IMR-90 (cell line): Measurements from ENCODE around the gene ATP1A2. TPM values are rescaled to one million over a fixed set of nuclear protein-coding genes. Genes with fewer than 3 reads are reported as not detected.

Experiments used
- ATAC-seq: fragments of 200-7000 bp; cut with Tn5 transposase; 2 replicates; pipeline ENCODE4 v1.9.1; 2020; ENCODE audit warnings: low read depth, mild to moderate bottlenecking, moderate library complexity
- BruUV-seq: library from RNA; stranded (reverse); fragments of 400-500 nt; replicated peaks from 2 replicates; lab custom pipeline; 2021; lab: Mats Ljungman, UMichigan
- CTCF ChIA-PET: fragments of 300-600 bp; formaldehyde crosslinking; extraction: SDS; loops from one replicate; lab custom pipeline; 2021; ENCODE audit warnings: antibody characterized with exemption; lab: Yijun Ruan, JAX
- POLR2A ChIA-PET: fragments of 300-600 bp; sonication (Branson Sonifier 250); formaldehyde crosslinking; loops from one replicate; lab custom pipeline; 2022; ENCODE audit warnings: antibody characterized with exemption; ENCODE audit not compliant: unreplicated experiment; lab: Charles Lee
- DNase-seq: peaks from one replicate; pipeline ENCODE4 v3.0.0; 2013
- H2AFZ ChIP-seq: replicated peaks from 2 replicates; pipeline ENCODE3; 2013; ENCODE audit warnings: low read length, mild to moderate bottlenecking; ENCODE audit not compliant: poor library complexity
- H2AK5ac ChIP-seq: 2 replicates; pipeline ENCODE4 v1.6.1; 2013; ENCODE audit warnings: low read depth, low read length, inconsistent platforms
- H2AK9ac ChIP-seq: replicated peaks from 2 replicates; pipeline ENCODE3; 2013; ENCODE audit warnings: mild to moderate bottlenecking, low read depth, low read length, moderate library complexity; ENCODE audit not compliant: poor library complexity
- H2BK120ac ChIP-seq: 2 replicates; pipeline ENCODE4 v1.6.1; 2013; ENCODE audit warnings: low read depth, low read length, inconsistent platforms
- H2BK15ac ChIP-seq: 3 replicates; pipeline ENCODE4 v1.6.1; 2013; ENCODE audit warnings: low read depth, low read length, inconsistent platforms
- H2BK20ac ChIP-seq: 2 replicates; pipeline ENCODE4 v1.6.1; 2013; ENCODE audit warnings: low read depth, mild to moderate bottlenecking, inconsistent platforms, low read length, moderate library complexity
- H2BK5ac ChIP-seq: 2 replicates; pipeline ENCODE4 v1.6.1; 2013; ENCODE audit warnings: mild to moderate bottlenecking, low read depth, low read length, inconsistent platforms; ENCODE audit not compliant: poor library complexity, severe bottlenecking
- H3K14ac ChIP-seq: replicated peaks from 2 replicates; pipeline ENCODE4 v1.6.1; 2013; ENCODE audit warnings: low read depth, low read length, inconsistent platforms
- H3K18ac ChIP-seq: 2 replicates; pipeline ENCODE4 v1.6.1; 2013; ENCODE audit warnings: low read depth, low read length, control low read depth
- H3K23ac ChIP-seq: 2 replicates; pipeline ENCODE4 v1.6.1; 2013; ENCODE audit warnings: low read depth, low read length, inconsistent platforms
- H3K27ac ChIP-seq: 2 replicates; pipeline ENCODE4 v1.5.1; 2013; ENCODE audit warnings: mild to moderate bottlenecking, control low read depth, low read length; ENCODE audit not compliant: insufficient read depth
- H3K27me3 ChIP-seq: 2 replicates; pipeline ENCODE4 v1.6.1; 2013; ENCODE audit warnings: low read length; ENCODE audit not compliant: control insufficient read depth, insufficient read depth
- H3K36me3 ChIP-seq: 2 replicates; pipeline ENCODE4 v1.6.1; 2013; ENCODE audit warnings: low read length, mixed read lengths; ENCODE audit not compliant: control insufficient read depth, insufficient read depth
- H3K4ac ChIP-seq: 2 replicates; pipeline ENCODE4 v1.6.1; 2013; ENCODE audit warnings: low read depth, low read length, inconsistent platforms
- H3K4me1 ChIP-seq: 2 replicates; pipeline ENCODE4 v1.6.1; 2013; ENCODE audit warnings: low read length, mixed read lengths; ENCODE audit not compliant: control insufficient read depth, insufficient read depth
- H3K4me2 ChIP-seq: 2 replicates; pipeline ENCODE4 v1.6.1; 2013; ENCODE audit warnings: low read depth, mild to moderate bottlenecking, control low read depth, low read length, moderate library complexity
- H3K4me3 ChIP-seq: 2 replicates; pipeline ENCODE4 v1.5.1; 2013; ENCODE audit warnings: low read depth, mild to moderate bottlenecking, control low read depth, low read length, moderate library complexity; ENCODE audit not compliant: insufficient read depth
- H3K56ac ChIP-seq: 2 replicates; pipeline ENCODE4 v1.6.1; 2013; ENCODE audit warnings: low read length, inconsistent platforms; ENCODE audit not compliant: insufficient read depth; ENCODE audit errors: extremely low read depth
- H3K79me1 ChIP-seq, 2 experiments: 2 replicates each; pipeline ENCODE4 v1.6.1; 2013; ENCODE audit warnings: low read length in 2 of 2, inconsistent platforms in 1 of 2, low read depth in 1 of 2
- H3K9ac ChIP-seq: 2 replicates; pipeline ENCODE4 v1.6.1; 2013; ENCODE audit warnings: low read depth, low read length, control low read depth
- H3K9me1 ChIP-seq: 2 replicates; pipeline ENCODE4 v1.6.1; 2013; ENCODE audit warnings: low read length, inconsistent platforms; ENCODE audit not compliant: insufficient read depth
- H3K9me3 ChIP-seq: 2 replicates; pipeline ENCODE4 v1.6.1; 2013; ENCODE audit warnings: low read length; ENCODE audit not compliant: control insufficient read depth, insufficient read depth
- H4K20me1 ChIP-seq: 2 replicates; pipeline ENCODE4 v1.6.1; 2013; ENCODE audit warnings: low read length, inconsistent platforms; ENCODE audit not compliant: insufficient read depth
- H4K5ac ChIP-seq: 2 replicates; pipeline ENCODE4 v1.6.1; 2013; ENCODE audit warnings: mild to moderate bottlenecking, low read depth, low read length, control low read depth
- H4K8ac ChIP-seq, 2 experiments: 2 replicates each; pipeline ENCODE4 v1.6.1; 2013; ENCODE audit warnings: low read depth in 2 of 2, low read length in 2 of 2, control low read depth in 1 of 2, inconsistent platforms in 1 of 2
- H4K91ac ChIP-seq: 2 replicates; pipeline ENCODE4 v1.6.1; 2013; ENCODE audit warnings: low read depth, low read length, inconsistent platforms; ENCODE audit not compliant: insufficient read depth
- BHLHE40 ChIP-seq: fragments of 150-350 bp; IDR thresholded peaks from 2 replicates; pipeline ENCODE4 v1.6.1; 2016; ENCODE audit warnings: mild to moderate bottlenecking, low read depth, low read length
- CEBPB ChIP-seq: IDR thresholded peaks from 2 replicates; pipeline ENCODE4 v1.6.1; 2012; ENCODE audit warnings: low read depth, low read length, improper control_type of control experiment
- CHD1 ChIP-seq: IDR thresholded peaks from 2 replicates; pipeline ENCODE4 v1.6.1; 2012; ENCODE audit warnings: low read depth, low read length, improper control_type of control experiment
- CTCF ChIP-seq: conservative IDR thresholded peaks from 2 replicates; pipeline ENCODE4 v1.5.1; 2012; ENCODE audit warnings: mild to moderate bottlenecking, low read depth, low read length, improper control_type of control experiment
- FOS ChIP-seq: fragments of 150-350 bp; IDR thresholded peaks from 2 replicates; pipeline ENCODE4 v1.6.1; 2016; ENCODE audit warnings: low read depth, low read length
- MAFK ChIP-seq: IDR thresholded peaks from 2 replicates; pipeline ENCODE4 v1.6.1; 2012; ENCODE audit warnings: low read depth, low read length, improper control_type of control experiment
- MXI1 ChIP-seq: IDR thresholded peaks from 2 replicates; pipeline ENCODE4 v1.6.1; 2012; ENCODE audit warnings: low read depth, mild to moderate bottlenecking, low read length, moderate library complexity, borderline replicate concordance
- NFE2L2 ChIP-seq: fragments of 150-350 bp; IDR thresholded peaks from 2 replicates; pipeline ENCODE4 v1.6.1; 2016; ENCODE audit warnings: low read depth, mild to moderate bottlenecking, low read length
- POLR2A ChIP-seq: IDR thresholded peaks from 2 replicates; pipeline ENCODE4 v1.6.1; 2012; ENCODE audit warnings: mild to moderate bottlenecking, low read depth, low read length
- RAD21 ChIP-seq: IDR thresholded peaks from 2 replicates; pipeline ENCODE4 v1.6.1; 2012; ENCODE audit warnings: low read length, improper control_type of control experiment
- RCOR1 ChIP-seq: IDR thresholded peaks from 2 replicates; pipeline ENCODE4 v1.6.1; 2012; ENCODE audit warnings: mild to moderate bottlenecking, low read length, improper control_type of control experiment; ENCODE audit not compliant: insufficient replicate concordance
- RFX5 ChIP-seq: IDR thresholded peaks from 2 replicates; pipeline ENCODE4 v1.8.0; 2012; ENCODE audit warnings: low read depth, mild to moderate bottlenecking, low read length, moderate library complexity
- SMC3 ChIP-seq: fragments of 150-350 bp; IDR thresholded peaks from 2 replicates; pipeline ENCODE4 v1.6.1; 2016; ENCODE audit warnings: low read depth, mild to moderate bottlenecking, antibody characterized with exemption, low read length, moderate library complexity
- WGBS, 2 experiments: methylation state at CpG; one replicate each; pipeline versions ENCODE4 v1.1.5 to v1.1.7; 2013; ENCODE audit warnings: missing lambda C conversion rate in 2 of 2; ENCODE audit not compliant: insufficient read length in 1 of 2; ENCODE audit errors: extremely low coverage in 2 of 2; 5-methylcytosine and 5-hydroxymethylcytosine counted together
- dilution Hi-C: fragments of 300-500 bp; cut with HindIII; formaldehyde crosslinking; loops from one replicate; pipeline ENCODE4 v1.14.3; 2018; ENCODE audit warnings: low sequenced_read_pairs; ENCODE audit not compliant: unreplicated experiment
- in situ Hi-C: fragments of 300-500 bp; cut with MboI; formaldehyde crosslinking; loops from 3 replicates; pipeline ENCODE4 v1.14.3; 2019; ENCODE audit warnings: low sequenced_read_pairs, inconsistent platforms, mixed read lengths
- intact Hi-C: fragments of 100-400 bp; cut with micrococcal nuclease; formaldehyde crosslinking; loops from 2 replicates; pipeline ENCODE4 v1.10.0; 2022
- polyA plus RNA-seq, 3 experiments: library from polyadenylated mRNA; depleted of rRNA; stranded (reverse); fragments of >200 nt; gene quantifications; 2 replicates each; pipeline ENCODE4 v1.2.3, GENCODE V29; 2012; ENCODE audit warnings: low replicate concordance in 1 of 3
- total RNA-seq: library from RNA; depleted of rRNA; stranded (reverse); fragments of >200 nt; gene quantifications from 2 replicates; pipeline ENCODE4 v1.2.3, GENCODE V29; 2012
- TF ChIP-seq, protein P1 (sequence below): fragments of 150-350 bp; IDR thresholded peaks from 2 replicates; pipeline ENCODE4 v1.6.1; 2017; ENCODE audit warnings: mild to moderate bottlenecking, antibody characterized with exemption, low read length, low read depth

Gene ATP1A2
- total and polyA plus RNA-seq, 2 of the 4 experiments (the other 2 are of a cell fraction), result under 0.01 to 0.15 TPM

DNA sequence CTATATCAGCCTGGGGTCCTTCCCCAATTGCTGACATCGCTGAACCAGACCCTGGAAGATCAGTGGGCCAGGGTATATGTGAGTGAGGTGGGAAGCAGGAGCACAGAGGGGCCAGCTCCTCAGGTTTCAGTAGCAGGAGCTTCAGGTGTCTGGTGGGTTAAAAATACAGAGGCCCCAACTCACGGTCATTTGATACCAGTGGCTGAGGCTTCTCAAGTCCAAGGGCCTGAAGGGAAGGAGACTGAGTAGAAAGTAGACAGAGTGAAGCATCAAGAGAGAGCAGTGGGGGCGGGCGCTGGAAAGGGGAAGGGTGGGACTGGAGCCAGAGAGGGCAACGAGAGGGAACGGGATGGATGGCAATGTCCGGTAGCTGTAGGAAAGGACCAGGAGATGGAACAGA is 72.8 kb downstream of the ATP1A2 start:
- no peak overlapping the region for H4K91ac ChIP-seq
- no peak overlapping the region for H3K4me2 ChIP-seq
- no peak overlapping the region for H3K14ac ChIP-seq
- H3K4ac ChIP-seq, result no peak overlapping the region
- no peak for TF ChIP-seq FOS
- no peak for TF ChIP-seq SMC3
- TF ChIP-seq NFE2L2, result no peak
- TF ChIP-seq RFX5, result no peak
- no peak for TF ChIP-seq MAFK
- TF ChIP-seq CEBPB, result no peak
- TF ChIP-seq CTCF, result no peak
- TF ChIP-seq CHD1, result no peak
- no peak for TF ChIP-seq RAD21
- TF ChIP-seq RCOR1, result no peak
- TF ChIP-seq MXI1, result no peak
- TF ChIP-seq, protein P1, sequence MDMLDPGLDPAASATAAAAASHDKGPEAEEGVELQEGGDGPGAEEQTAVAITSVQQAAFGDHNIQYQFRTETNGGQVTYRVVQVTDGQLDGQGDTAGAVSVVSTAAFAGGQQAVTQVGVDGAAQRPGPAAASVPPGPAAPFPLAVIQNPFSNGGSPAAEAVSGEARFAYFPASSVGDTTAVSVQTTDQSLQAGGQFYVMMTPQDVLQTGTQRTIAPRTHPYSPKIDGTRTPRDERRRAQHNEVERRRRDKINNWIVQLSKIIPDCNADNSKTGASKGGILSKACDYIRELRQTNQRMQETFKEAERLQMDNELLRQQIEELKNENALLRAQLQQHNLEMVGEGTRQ, result no peak
- TF ChIP-seq BHLHE40, result no peak
- TF ChIP-seq POLR2A, result no peak
- no peaks in the 10 kb centered on the region for H3K79me1 ChIP-seq
- no peak overlapping the region for H2BK120ac ChIP-seq
- H3K27ac ChIP-seq, result no peak overlapping the region
- H2AK5ac ChIP-seq, result no peak overlapping the region
- no peak overlapping the region for H3K9ac ChIP-seq
- no peak overlapping the region for H2AK9ac ChIP-seq
- no peak overlapping the region for H2BK15ac ChIP-seq
- no peak overlapping the region for H3K4me3 ChIP-seq
- no peaks in the 10 kb centered on the region for H3K36me3 ChIP-seq
- no peak overlapping the region for H3K18ac ChIP-seq
- no TSS peak for BruUV-seq
- ATAC-seq (no peak), DNase-seq (no peak)
- ChIA-PET CTCF (interaction anchor here (1.5 kb wide), 1 partner anchor 21 kb away, joined by 3 read pairs; no protein-coding TSS in a partner anchor), POLR2A (no interaction called here)
- intact Hi-C loops (no loop called here), dilution Hi-C loops (no loop called here), in situ Hi-C loops (loop anchor here (25.0 kb wide), 1 partner anchor 424 kb away; no protein-coding TSS in a partner anchor)
- no peaks in the 10 kb centered on the region for H4K20me1 ChIP-seq
- 0 out of 2 replicates have a peak, but pooled peaks cover 7% of the 10 kb centered on the region for H3K9me1 ChIP-seq
- no peak overlapping the region for H3K23ac ChIP-seq
- H2BK20ac ChIP-seq, result no peak overlapping the region
- H2BK5ac ChIP-seq, result no peak overlapping the region
- H4K8ac ChIP-seq, result no peak overlapping the region
- peaks cover 3% of the 10 kb centered on the region for H3K4me1 ChIP-seq
- H4K5ac ChIP-seq, result no peak overlapping the region
- WGBS, 2 experiments, result 40% methylated on average over 1 of the region's 7 CpGs; no CpG with 5 or more reads in 1 of the 2 experiments
- H3K56ac ChIP-seq, result no peak overlapping the region
- no peak overlapping the region for H2AFZ ChIP-seq
- no peaks in the 10 kb centered on the region for H3K9me3 ChIP-seq
- peaks cover 17% of the 10 kb centered on the region for H3K27me3 ChIP-seq
